Neural progenitor cell (in vitro differentiated cells): ENCODE results near the gene CSF1R. TPM values are rescaled to one million over a fixed set of nuclear protein-coding genes. Genes with fewer than 3 reads are reported as not detected.

ENCODE experiments used
- DNase-seq: peaks from one replicate; pipeline ENCODE4 v3.0.0-alpha.2; 2016; ENCODE audit warnings: low spot score
- H2AFZ ChIP-seq: fragments of 200-600 bp; sonication (generic); replicated peaks from 2 replicates; pipeline ENCODE4 v1.6.1; 2016; ENCODE audit warnings: antibody characterized with exemption
- H3F3A ChIP-seq: fragments of 200-600 bp; sonication (generic); 2 replicates; pipeline ENCODE4 v1.6.1; 2016; ENCODE audit warnings: antibody characterized with exemption, low read depth
- H3K27ac ChIP-seq: fragments of 200-600 bp; sonication (generic); 2 replicates; pipeline ENCODE4 v1.5.1; 2016; ENCODE audit warnings: mild to moderate bottlenecking
- H3K27me3 ChIP-seq: fragments of 200-600 bp; sonication (generic); 2 replicates; pipeline ENCODE4 v1.6.1; 2016; ENCODE audit warnings: mild to moderate bottlenecking, moderate library complexity
- H3K36me3 ChIP-seq: fragments of 200-600 bp; sonication (generic); 2 replicates; pipeline ENCODE4 v1.5.1; 2016
- H3K4me1 ChIP-seq: fragments of 200-600 bp; sonication (generic); 2 replicates; pipeline ENCODE4 v1.6.1; 2016; ENCODE audit warnings: mixed run types
- H3K4me2 ChIP-seq: fragments of 200-600 bp; sonication (generic); 2 replicates; pipeline ENCODE4 v1.6.1; 2016
- H3K4me3 ChIP-seq: fragments of 200-600 bp; sonication (generic); 2 replicates; pipeline ENCODE4 v1.5.1; 2016
- H3K79me2 ChIP-seq: fragments of 200-600 bp; sonication (generic); 2 replicates; pipeline ENCODE4 v1.6.1; 2016; ENCODE audit warnings: low read depth
- H3K9ac ChIP-seq: fragments of 200-600 bp; sonication (generic); 2 replicates; pipeline ENCODE4 v1.6.1; 2016
- H3K9me3 ChIP-seq: fragments of 200-600 bp; sonication (generic); 2 replicates; pipeline ENCODE4 v1.5.1; 2016; ENCODE audit warnings: low read depth
- H4K20me1 ChIP-seq: fragments of 200-600 bp; sonication (generic); 2 replicates; pipeline ENCODE4 v1.6.1; 2016; ENCODE audit warnings: low read depth
- H3K27ac Mint-ChIP-seq: 3 replicates; pipeline ENCODE4 v1.8.0; 2021; ENCODE audit warnings: mixed read lengths
- H3K27me3 Mint-ChIP-seq: 2 replicates; pipeline ENCODE4 v1.8.0; 2022; ENCODE audit warnings: low read depth, mild to moderate bottlenecking, inconsistent platforms, moderate library complexity, mixed read lengths; ENCODE audit not compliant: insufficient read depth
- H3K36me3 Mint-ChIP-seq: 3 replicates; pipeline ENCODE4 v1.8.0; 2021; ENCODE audit warnings: mixed read lengths
- H3K4me1 Mint-ChIP-seq: 3 replicates; pipeline ENCODE4 v1.8.0; 2021; ENCODE audit warnings: mixed read lengths
- H3K4me3 Mint-ChIP-seq: 3 replicates; pipeline ENCODE4 v1.8.0; 2021; ENCODE audit warnings: mild to moderate bottlenecking, moderate library complexity, mixed read lengths
- H3K9me3 Mint-ChIP-seq: 3 replicates; pipeline ENCODE4 v1.8.0; 2020; ENCODE audit warnings: mixed read lengths
- CTCF ChIP-seq: fragments of 200-600 bp; sonication (generic); IDR thresholded peaks from 2 replicates; pipeline ENCODE4 v1.5.1; 2017; ENCODE audit warnings: antibody characterized with exemption, mild to moderate bottlenecking
- EZH2 ChIP-seq: fragments of 200-600 bp; sonication (generic); IDR thresholded peaks from 2 replicates; pipeline ENCODE4 v1.6.1; 2017; ENCODE audit warnings: antibody characterized with exemption, mild to moderate bottlenecking, moderate library complexity
- EZH2phosphoT487 ChIP-seq: fragments of 200-600 bp; sonication (generic); IDR thresholded peaks from 2 replicates; pipeline ENCODE4 v1.6.1; 2017; ENCODE audit warnings: antibody characterized with exemption
- total RNA-seq: library from RNA; depleted of rRNA; stranded (reverse); fragments of >200 nt; gene quantifications from 2 replicates; pipeline ENCODE4 v1.2.3, GENCODE V29; 2015; ENCODE audit warnings: low replicate concordance

Gene CSF1R
- total RNA-seq, 1 donor from 2014 or later, result not detected

- Mint-ChIP-seq H3K36me3 (no peaks in the 10 kb centered on the region), H3K4me1 (peaks cover 14% of the 10 kb centered on the region), H3K27me3 (peaks cover 10% of the 10 kb centered on the region), H3K4me3 (no peak overlapping the region), H3K27ac (peak overlapping the region; percentile 40), H3K9me3 (no peaks in the 10 kb centered on the region)
- Histone ChIP-seq H3K4me1 (peaks cover 5% of the 10 kb centered on the region), H3K27me3 (no peaks in the 10 kb centered on the region), H2AFZ (peak overlapping the region; percentile 1), H3K4me3 (no peak overlapping the region), H3F3A (no peaks in the 10 kb centered on the region), H3K79me2 (no peaks in the 10 kb centered on the region), H3K27ac (no peak overlapping the region), H3K36me3 (no peaks in the 10 kb centered on the region), H3K4me2 (no peak overlapping the region), H3K9ac (no peak overlapping the region), H3K9me3 (no peaks in the 10 kb centered on the region), H4K20me1 (no peaks in the 10 kb centered on the region)
- TF ChIP-seq EZH2phosphoT487, result no peak
- TF ChIP-seq CTCF, result no peak
- TF ChIP-seq EZH2, result no peak
- no peak for DNase-seq
Measured at GRCh38 chr5:150057996-150058395, 28.4 kb downstream of the CSF1R start.

GRCh38 chr5:150057511-150057910 lies 28.8 kb downstream of the CSF1R start:
- Histone ChIP-seq H3K4me1 (peaks cover 5% of the 10 kb centered on the region), H3K9me3 (no peaks in the 10 kb centered on the region), H3K4me3 (no peak overlapping the region), H2AFZ (peak overlapping the region; percentile 1), H3K27ac (no peak overlapping the region), H3K9ac (no peak overlapping the region), H4K20me1 (no peaks in the 10 kb centered on the region), H3F3A (no peaks in the 10 kb centered on the region), H3K27me3 (no peaks in the 10 kb centered on the region), H3K4me2 (no peak overlapping the region), H3K79me2 (no peaks in the 10 kb centered on the region), H3K36me3 (no peaks in the 10 kb centered on the region)
- no peak for TF ChIP-seq EZH2
- TF ChIP-seq EZH2phosphoT487, result no peak
- no peak for TF ChIP-seq CTCF
- H3K4me1 Mint-ChIP-seq, result peaks cover 14% of the 10 kb centered on the region
- H3K36me3 Mint-ChIP-seq, result peaks cover 1% of the 10 kb centered on the region
- no peaks in the 10 kb centered on the region for H3K9me3 Mint-ChIP-seq
- H3K4me3 Mint-ChIP-seq, result no peak overlapping the region
- peak overlapping the region; percentile 9 for H3K27ac Mint-ChIP-seq
- no peak for DNase-seq
- H3K27me3 Mint-ChIP-seq, result peaks cover 10% of the 10 kb centered on the region

GRCh38 chr5:150057052-150057451 lies 29.3 kb downstream of the CSF1R start:
- H3K9ac ChIP-seq, result no peak overlapping the region
- peaks cover 5% of the 10 kb centered on the region for H3K4me1 ChIP-seq
- Mint-ChIP-seq H3K27me3 (peaks cover 10% of the 10 kb centered on the region), H3K36me3 (peaks cover 1% of the 10 kb centered on the region), H3K4me3 (no peak overlapping the region), H3K4me1 (peaks cover 14% of the 10 kb centered on the region), H3K27ac (no peak overlapping the region), H3K9me3 (no peaks in the 10 kb centered on the region)
- H3K79me2 ChIP-seq, result no peaks in the 10 kb centered on the region
- H3K4me2 ChIP-seq, result no peak overlapping the region
- TF ChIP-seq EZH2, result no peak
- no peak for TF ChIP-seq CTCF
- TF ChIP-seq EZH2phosphoT487, result no peak
- no peak overlapping the region for H3K4me3 ChIP-seq
- no peaks in the 10 kb centered on the region for H3K9me3 ChIP-seq
- no peaks in the 10 kb centered on the region for H3K27me3 ChIP-seq
- no peak overlapping the region for H2AFZ ChIP-seq
- no peaks in the 10 kb centered on the region for H3K36me3 ChIP-seq
- no peaks in the 10 kb centered on the region for H4K20me1 ChIP-seq
- no peak for DNase-seq
- H3K27ac ChIP-seq, result no peak overlapping the region
- no peaks in the 10 kb centered on the region for H3F3A ChIP-seq

- H3K27me3 Mint-ChIP-seq, result peaks cover 10% of the 10 kb centered on the region
- no peak for TF ChIP-seq EZH2
- H3K9ac ChIP-seq, result no peak overlapping the region
- peaks cover 14% of the 10 kb centered on the region for H3K4me1 Mint-ChIP-seq
- no peak overlapping the region for H3K4me3 Mint-ChIP-seq
- no peaks in the 10 kb centered on the region for H3K9me3 ChIP-seq
- no peaks in the 10 kb centered on the region for H3K9me3 Mint-ChIP-seq
- no peaks in the 10 kb centered on the region for H3K27me3 ChIP-seq
- no peak for DNase-seq
- no peaks in the 10 kb centered on the region for H4K20me1 ChIP-seq
- no peak overlapping the region for H3K4me2 ChIP-seq
- H3K79me2 ChIP-seq, result no peaks in the 10 kb centered on the region
- H3F3A ChIP-seq, result no peaks in the 10 kb centered on the region
- no peak overlapping the region for H2AFZ ChIP-seq
- H3K36me3 ChIP-seq, result no peaks in the 10 kb centered on the region
- H3K4me1 ChIP-seq, result peaks cover 5% of the 10 kb centered on the region
- H3K27ac Mint-ChIP-seq, result no peak overlapping the region
- no peak overlapping the region for H3K27ac ChIP-seq
- no peak overlapping the region for H3K4me3 ChIP-seq
- peaks cover 7% of the 10 kb centered on the region for H3K36me3 Mint-ChIP-seq
Measured at GRCh38 chr5:150056075-150056443, 30.3 kb downstream of the CSF1R start.
